Mucosa of rectum (tissue), 2 donors: ENCODE results near the gene PPP1R1A.

ENCODE experiments used
- H3K27ac ChIP-seq, 2 donors: one replicate each; pipeline ENCODE4 v1.7.0; 2013; ENCODE audit warnings: inconsistent platforms in 2 of 2, low read depth in 2 of 2, low read length in 2 of 2
- H3K27me3 ChIP-seq, 2 donors: one replicate each; pipeline ENCODE4 v1.7.0; 2013; ENCODE audit warnings: low read length in 2 of 2; ENCODE audit not compliant: control insufficient read depth in 2 of 2, insufficient read depth in 2 of 2
- H3K36me3 ChIP-seq, 2 donors: one replicate each; pipeline ENCODE4 v1.7.0; 2013; ENCODE audit warnings: low read length in 2 of 2; ENCODE audit not compliant: control insufficient read depth in 2 of 2, insufficient read depth in 2 of 2
- H3K4me1 ChIP-seq, 2 donors: one replicate each; pipeline ENCODE4 v1.7.0; 2013; ENCODE audit warnings: low read length in 2 of 2, mild to moderate bottlenecking in 1 of 2; ENCODE audit not compliant: control insufficient read depth in 2 of 2, insufficient read depth in 2 of 2
- H3K4me3 ChIP-seq, 2 donors: one replicate each; pipeline ENCODE4 v1.7.0; 2013; ENCODE audit warnings: low read length in 2 of 2
- H3K9ac ChIP-seq, 2 donors: one replicate each; pipeline ENCODE4 v1.7.0; 2013; ENCODE audit warnings: low read length in 2 of 2, low read depth in 1 of 2, mild to moderate bottlenecking in 1 of 2
- H3K9me3 ChIP-seq, 2 donors: one replicate each; pipeline ENCODE4 v1.7.0; 2013; ENCODE audit warnings: low read length in 2 of 2; ENCODE audit not compliant: control insufficient read depth in 2 of 2
- donor health status: healthy.
- donor health status: Normal muscosa, but diverticular disease.

Gene PPP1R1A

DNA sequence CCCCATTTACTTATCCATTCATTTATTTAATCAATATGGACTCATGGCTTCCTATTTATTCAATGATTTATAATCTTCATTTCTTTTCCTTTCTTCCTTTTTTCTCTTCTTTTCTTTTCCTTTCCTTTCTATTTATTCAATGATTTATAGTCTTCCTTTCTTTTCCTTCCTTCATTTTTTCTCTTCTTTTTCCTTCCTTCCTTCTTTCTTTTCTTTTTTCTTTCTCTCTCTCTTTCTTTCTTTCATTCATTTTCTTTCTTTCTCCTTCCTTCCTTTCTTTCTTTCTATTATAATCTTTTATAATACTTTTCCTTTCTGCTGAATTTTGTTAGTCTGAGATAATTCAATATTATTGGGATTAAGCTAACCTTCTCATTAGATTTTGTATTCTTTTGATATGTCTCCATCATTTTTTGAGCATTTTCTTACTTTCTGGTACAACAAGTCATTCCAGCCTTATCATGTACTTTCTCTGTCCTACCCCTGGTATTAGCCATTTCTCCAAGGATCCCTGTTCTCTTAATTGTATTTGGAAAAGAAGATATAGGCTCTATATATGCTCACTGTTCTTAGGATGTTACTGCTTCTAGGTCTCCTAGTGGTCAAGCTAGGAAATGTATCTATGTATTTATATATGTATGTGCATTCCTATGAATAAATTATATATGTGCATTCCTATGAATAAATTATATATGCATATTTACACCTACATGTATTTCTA is 34.2 kb upstream of the PPP1R1A start:
- H3K9me3 ChIP-seq, result no peaks in the 10 kb centered on the region
- no peaks in the 10 kb centered on the region for H3K4me1 ChIP-seq
- no peak overlapping the region for H3K27ac ChIP-seq
- H3K9ac ChIP-seq, result no peak overlapping the region
- H3K27me3 ChIP-seq, result peaks cover 2 to 4% of the 10 kb centered on the region in 2 donors
- H3K36me3 ChIP-seq, result no peaks in the 10 kb centered on the region
- H3K4me3 ChIP-seq, result no peak overlapping the region

DNA sequence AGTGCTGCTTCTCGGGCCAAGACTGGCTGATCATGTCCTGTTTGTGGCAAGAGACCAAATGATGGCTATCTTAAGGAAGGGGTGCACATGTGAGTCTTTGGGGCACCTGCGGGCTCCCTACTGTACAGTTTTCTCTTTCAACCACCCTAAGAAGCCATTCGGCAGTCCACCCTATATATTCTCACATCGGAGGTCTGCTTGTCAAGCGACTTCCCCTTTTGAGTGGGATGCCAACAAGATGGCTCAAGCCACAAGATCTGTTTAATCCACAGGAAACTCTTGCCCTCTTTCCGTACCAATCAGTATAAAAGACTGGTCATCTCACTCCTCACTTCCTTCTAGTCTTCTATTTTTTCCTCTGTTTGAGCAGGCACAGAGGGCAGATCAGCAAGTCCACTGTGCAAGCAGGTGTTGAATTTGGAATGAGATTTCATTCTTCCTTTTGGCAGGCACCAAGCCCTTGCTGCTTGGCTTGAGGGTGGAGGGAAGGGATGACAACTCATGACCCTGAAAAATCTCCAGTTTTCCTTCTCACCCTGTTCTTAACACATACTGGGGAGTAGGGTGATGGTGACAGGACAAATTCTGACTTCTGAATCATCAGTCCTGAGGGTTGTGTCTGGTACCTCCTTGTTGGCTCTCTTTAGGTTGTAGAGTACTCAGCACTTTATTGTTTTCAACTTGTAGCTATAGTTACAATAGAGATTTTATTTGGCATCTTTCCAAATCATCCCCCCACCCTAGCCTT is 28.6 kb upstream of the PPP1R1A start:
- Histone ChIP-seq H3K4me3 (no peak overlapping the region), H3K9ac (no peak overlapping the region), H3K36me3 (no peaks in the 10 kb centered on the region), H3K27me3 (peaks cover 0 to 9% of the 10 kb centered on the region in 2 donors), H3K27ac (no peak overlapping the region), H3K4me1 (no peaks in the 10 kb centered on the region), H3K9me3 (no peaks in the 10 kb centered on the region)

DNA sequence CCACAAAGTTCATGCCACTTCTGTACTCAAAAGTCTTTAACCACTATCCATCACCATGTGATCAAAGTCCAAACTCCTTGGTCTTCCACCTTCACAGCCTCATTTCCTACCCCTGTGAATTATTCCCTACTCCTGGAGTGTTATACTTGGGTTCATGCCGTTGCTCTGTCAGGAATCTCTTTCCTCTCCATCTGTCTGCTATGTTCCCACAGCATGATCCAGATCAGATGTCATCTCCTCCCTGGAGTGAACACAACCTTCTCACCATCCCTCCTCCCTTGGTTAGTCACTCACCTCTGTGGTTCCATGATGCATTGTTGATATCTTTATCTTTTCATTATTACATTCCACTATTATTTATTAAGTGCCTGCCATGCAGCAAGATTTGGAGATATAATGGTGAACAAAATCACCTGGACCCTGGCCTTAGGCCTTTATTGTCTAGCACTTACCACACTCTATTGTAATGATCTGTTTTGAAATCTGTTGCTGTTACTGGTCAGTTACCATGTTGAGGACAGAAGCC is 23.8 kb upstream of the PPP1R1A start:
- Histone ChIP-seq H3K27ac (no peak overlapping the region), H3K9me3 (no peaks in the 10 kb centered on the region), H3K36me3 (no peaks in the 10 kb centered on the region), H3K27me3 (peaks cover 0 to 9% of the 10 kb centered on the region in 2 donors), H3K4me1 (no peaks in the 10 kb centered on the region), H3K9ac (no peak overlapping the region), H3K4me3 (no peak overlapping the region)

DNA sequence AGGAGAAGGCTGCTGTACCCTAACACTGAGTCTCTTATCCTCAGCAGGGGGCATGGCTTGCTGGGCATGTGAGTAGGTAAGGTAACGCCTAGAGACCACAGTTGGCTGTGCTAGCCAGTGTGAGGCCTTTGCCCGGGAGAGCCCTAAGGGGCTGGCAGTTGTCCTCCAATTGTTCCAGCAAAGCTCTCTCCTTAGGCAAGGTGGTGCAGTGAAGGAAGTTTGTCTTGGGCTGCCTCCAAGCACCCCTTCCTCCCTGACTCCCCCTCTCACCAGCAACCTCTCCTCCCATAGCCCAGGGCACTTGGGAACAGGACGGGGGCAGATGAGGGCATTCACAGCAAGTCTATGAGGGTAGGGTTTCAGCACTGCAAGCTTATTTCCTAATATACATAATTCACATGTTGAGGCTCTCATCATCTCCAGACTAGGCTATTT is 23.3 kb upstream of the PPP1R1A start:
- Histone ChIP-seq H3K27me3 (peaks cover 0 to 9% of the 10 kb centered on the region in 2 donors), H3K9me3 (no peaks in the 10 kb centered on the region), H3K4me3 (no peak overlapping the region), H3K36me3 (no peaks in the 10 kb centered on the region), H3K9ac (no peak overlapping the region), H3K4me1 (no peaks in the 10 kb centered on the region), H3K27ac (no peak overlapping the region)

DNA sequence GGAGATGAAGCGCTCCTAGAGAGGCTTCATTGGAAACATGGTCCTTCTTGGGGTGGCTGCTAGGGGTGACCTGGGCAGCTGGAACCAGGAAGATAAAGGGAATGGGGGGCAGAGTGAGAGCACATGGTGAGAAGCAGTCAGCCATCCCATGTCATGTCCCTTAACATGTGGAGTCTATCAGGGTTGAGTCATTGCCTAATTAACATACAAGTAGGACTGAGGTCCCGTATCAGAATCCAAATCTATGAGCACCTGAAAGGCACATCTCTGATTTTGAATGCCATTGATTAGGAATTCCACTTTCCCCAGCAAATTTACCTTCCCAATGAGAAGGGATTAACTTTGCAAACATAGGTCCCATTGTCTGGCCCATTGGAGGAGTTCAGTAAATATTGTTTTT is 20.3 kb upstream of the PPP1R1A start:
- Histone ChIP-seq H3K4me1 (no peaks in the 10 kb centered on the region), H3K27ac (no peak overlapping the region), H3K9ac (no peak overlapping the region), H3K27me3 (no peaks in the 10 kb centered on the region), H3K4me3 (no peak overlapping the region), H3K36me3 (no peaks in the 10 kb centered on the region), H3K9me3 (no peaks in the 10 kb centered on the region)

DNA sequence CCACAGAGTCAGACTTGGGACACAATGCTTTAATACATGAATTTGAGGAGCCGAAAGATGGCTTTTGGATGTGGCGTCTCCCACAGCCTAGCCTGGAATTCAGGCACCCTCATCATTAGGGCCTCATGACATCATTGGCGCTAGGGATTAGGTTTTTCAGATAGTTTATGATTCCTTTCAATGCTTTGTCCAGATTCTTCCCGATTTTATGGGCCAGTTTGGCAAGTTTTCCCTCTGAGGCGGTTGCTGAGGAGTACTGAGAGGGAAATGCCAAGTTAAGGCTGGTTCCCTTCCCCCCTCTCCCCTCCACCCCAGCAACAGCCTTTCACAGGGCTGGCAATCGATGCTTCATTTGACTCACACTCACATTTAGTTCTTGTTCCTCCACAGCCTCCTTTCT is 19.7 kb upstream of the PPP1R1A start:
- H3K27ac ChIP-seq, result no peak overlapping the region
- H3K4me3 ChIP-seq, result no peak overlapping the region
- no peaks in the 10 kb centered on the region for H3K36me3 ChIP-seq
- no peaks in the 10 kb centered on the region for H3K4me1 ChIP-seq
- H3K9me3 ChIP-seq, result no peaks in the 10 kb centered on the region
- H3K9ac ChIP-seq, result no peak overlapping the region
- no peaks in the 10 kb centered on the region for H3K27me3 ChIP-seq

DNA sequence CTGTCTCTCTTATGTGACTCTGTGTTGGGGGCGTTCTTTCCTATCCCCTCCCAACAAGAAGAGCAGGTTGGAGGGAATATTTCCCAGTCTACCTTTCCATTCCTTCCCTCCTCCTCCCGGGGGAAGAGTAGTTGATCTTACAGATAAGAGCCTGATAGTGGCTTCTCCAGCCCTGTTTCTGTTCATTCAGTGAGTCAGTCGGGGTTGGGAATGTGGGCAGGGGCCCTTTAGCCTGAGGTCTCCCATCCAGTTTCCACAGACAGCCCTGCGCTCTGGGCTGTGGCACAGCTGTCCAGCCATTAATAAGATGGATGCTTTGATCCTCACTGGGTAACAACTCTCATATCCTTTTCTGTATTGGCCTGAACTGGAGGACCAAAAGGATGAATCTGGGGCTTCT is 18.1 kb upstream of the PPP1R1A start:
- no peaks in the 10 kb centered on the region for H3K4me1 ChIP-seq
- no peak overlapping the region for H3K4me3 ChIP-seq
- no peaks in the 10 kb centered on the region for H3K9me3 ChIP-seq
- H3K27ac ChIP-seq, result no peak overlapping the region
- no peak overlapping the region for H3K9ac ChIP-seq
- H3K27me3 ChIP-seq, result no peaks in the 10 kb centered on the region
- H3K36me3 ChIP-seq, result no peaks in the 10 kb centered on the region

DNA sequence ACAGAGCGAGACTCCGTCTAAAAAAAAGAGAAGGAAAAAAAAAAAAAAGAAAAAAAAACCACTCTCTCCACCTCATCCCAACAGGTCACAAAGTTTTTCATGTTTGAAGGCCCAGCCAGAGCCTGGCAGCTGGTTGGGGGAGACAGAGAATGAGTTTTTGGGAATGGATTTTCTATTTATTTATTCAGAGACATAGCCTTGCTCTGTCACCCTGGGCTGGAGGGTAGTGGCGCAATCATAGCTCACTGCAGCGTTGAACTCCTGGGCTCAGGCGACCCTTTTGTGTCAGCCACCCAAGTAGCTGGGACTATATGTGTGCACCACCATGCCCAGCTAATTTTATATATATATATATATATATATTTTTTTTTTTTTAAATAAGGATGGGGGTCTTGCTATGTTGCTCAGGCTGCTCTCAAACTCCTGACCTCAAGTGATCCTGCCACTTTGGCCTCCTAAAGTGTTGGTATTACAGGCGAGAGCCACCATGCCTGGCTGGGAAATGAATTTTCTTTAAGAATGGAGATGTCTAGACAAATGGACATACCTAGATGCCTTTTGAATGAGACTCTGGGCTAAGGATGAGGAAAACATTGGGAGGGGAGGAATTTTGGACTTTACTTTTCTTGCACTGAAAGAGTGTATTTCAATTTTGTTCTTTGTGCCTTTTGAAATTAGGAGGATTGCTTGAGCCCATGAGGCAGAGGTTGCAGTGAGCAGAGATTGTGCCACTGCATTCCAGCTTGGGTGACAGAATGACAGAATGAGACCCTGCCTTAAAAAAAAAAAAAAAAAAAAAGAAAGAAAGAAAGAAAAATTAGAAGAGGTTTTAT is 16.9 kb upstream of the PPP1R1A start:
- Histone ChIP-seq H3K4me1 (no peaks in the 10 kb centered on the region), H3K9ac (no peak overlapping the region), H3K9me3 (no peaks in the 10 kb centered on the region), H3K4me3 (no peak overlapping the region), H3K36me3 (no peaks in the 10 kb centered on the region), H3K27ac (no peak overlapping the region), H3K27me3 (no peaks in the 10 kb centered on the region)

DNA sequence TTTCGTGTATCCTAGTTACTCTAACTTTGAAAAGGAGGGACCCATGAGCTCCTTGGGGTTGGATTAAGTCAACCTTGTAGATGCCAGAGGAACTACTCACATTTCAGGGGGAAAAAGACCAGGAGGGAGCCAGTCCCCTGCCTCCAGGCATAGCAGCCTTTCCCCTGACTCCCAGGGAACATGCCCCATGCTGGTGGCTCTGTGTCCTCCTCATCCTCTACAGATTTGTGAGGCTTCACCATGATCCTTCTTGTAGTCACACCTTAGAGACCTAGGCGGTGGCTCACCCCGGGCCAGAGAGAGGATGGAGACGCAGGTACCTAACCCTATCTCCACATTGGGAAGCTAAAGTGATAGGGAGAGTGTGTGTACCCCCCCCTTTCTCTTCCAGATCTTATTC is 16.0 kb upstream of the PPP1R1A start:
- Histone ChIP-seq H3K27me3 (no peaks in the 10 kb centered on the region), H3K36me3 (no peaks in the 10 kb centered on the region), H3K4me1 (no peaks in the 10 kb centered on the region), H3K9ac (no peak overlapping the region), H3K27ac (no peak overlapping the region), H3K9me3 (no peaks in the 10 kb centered on the region), H3K4me3 (no peak overlapping the region)

DNA sequence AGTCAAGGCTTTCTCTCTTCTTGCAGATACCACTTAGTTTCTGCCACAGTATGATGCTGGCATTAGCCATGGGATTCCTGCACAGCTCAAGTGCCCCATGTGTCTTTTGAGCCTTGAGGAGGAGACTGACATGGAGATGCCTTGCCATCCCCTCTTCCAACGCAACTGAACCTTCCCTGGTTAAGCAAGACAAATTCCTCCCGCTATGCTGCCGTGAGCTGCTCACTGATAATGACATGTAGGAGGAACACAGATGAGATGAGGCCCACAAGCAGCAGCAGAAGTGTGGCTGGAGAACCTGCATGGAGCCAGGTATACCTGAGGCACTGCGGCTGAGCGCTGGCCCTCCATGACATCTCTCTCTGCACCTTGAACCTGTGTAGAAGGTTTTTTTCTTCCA is 15.4 kb upstream of the PPP1R1A start:
- Histone ChIP-seq H3K9me3 (no peaks in the 10 kb centered on the region), H3K9ac (no peak overlapping the region), H3K4me3 (no peak overlapping the region), H3K4me1 (no peaks in the 10 kb centered on the region), H3K36me3 (no peaks in the 10 kb centered on the region), H3K27ac (no peak overlapping the region), H3K27me3 (no peaks in the 10 kb centered on the region)
